ENCODE data around the gene PIP5K1B.

DNA sequence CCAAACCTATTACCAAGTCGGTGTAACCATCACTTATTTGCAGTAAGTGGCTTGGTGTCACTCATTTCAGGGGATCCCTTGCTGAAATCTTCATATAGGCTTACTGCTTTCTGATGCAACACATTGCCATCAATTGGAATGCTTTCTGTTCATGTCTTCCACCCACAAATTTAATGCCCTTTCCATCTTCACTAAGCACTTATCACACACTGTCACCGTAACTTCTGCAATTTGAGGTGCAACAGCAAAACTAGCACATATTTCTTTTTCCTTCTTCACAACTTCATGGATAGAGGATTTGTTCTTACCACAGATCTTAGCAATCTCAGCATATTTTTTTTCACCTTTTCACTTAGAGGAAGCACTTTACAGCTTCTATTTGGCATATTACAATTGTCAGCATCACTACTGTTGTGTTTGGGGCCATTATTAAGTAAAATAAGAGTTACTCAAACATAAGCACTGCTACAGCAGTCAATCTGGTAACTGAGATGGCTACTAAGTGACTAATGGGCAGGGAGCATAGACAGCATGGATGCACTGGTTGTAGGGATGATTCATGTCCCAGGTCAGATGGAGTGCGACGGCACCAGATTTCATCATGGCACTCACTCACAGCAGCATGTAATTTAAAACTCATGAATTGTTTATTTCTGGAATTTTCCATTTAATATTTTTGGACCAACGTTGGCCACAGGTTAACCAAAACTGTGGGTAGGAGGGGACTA, 70.1 kb downstream of the PIP5K1B start:
- TF ChIP-seq, protein P1, sequence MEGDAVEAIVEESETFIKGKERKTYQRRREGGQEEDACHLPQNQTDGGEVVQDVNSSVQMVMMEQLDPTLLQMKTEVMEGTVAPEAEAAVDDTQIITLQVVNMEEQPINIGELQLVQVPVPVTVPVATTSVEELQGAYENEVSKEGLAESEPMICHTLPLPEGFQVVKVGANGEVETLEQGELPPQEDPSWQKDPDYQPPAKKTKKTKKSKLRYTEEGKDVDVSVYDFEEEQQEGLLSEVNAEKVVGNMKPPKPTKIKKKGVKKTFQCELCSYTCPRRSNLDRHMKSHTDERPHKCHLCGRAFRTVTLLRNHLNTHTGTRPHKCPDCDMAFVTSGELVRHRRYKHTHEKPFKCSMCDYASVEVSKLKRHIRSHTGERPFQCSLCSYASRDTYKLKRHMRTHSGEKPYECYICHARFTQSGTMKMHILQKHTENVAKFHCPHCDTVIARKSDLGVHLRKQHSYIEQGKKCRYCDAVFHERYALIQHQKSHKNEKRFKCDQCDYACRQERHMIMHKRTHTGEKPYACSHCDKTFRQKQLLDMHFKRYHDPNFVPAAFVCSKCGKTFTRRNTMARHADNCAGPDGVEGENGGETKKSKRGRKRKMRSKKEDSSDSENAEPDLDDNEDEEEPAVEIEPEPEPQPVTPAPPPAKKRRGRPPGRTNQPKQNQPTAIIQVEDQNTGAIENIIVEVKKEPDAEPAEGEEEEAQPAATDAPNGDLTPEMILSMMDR (optimal IDR thresholded peaks at IDR 0.05 in 1 of 3, IDR thresholded peaks at IDR 0.05 in 1 of 3, conservative IDR thresholded peaks at IDR 0.05 in 1 of 3; ENCODE audit: extremely low read depth in 1 of 3, insufficient read depth in 2 of 3, low read length in 3 of 3) = no peak
- TF ChIP-seq EZH2 (IDR thresholded peaks at IDR 0.05; ENCODE audit: low read length) = no peak
